Measurements from ENCODE around the gene WDR43. TPM values are rescaled to one million over a fixed set of nuclear protein-coding genes. Genes with fewer than 3 reads are reported as not detected.

Gene WDR43
- total RNA-seq, 6 experiments from 2014 or later, result 67.8 to 81.1 (median 71.4) TPM

DNA sequence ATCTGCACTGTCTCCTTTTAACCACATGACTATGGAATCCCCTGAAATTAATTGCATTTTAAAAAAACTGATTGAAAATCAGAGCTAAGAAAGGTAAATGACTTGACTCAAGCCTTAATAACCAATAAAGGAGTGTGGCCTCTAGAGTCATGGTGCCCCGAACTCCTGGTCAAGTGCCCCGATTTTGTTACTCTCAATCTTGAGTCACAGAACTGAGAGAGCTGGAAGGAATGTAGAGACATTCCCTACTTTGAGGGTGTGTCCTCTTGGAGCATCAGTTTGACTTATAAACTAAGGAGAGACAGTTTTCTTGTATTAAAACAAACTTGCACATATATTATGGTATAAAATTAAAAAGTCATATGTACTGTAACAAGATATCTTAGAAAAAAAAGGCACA is 2.4 kb downstream of the WDR43 start:
- TF ChIP-seq, protein P1, sequence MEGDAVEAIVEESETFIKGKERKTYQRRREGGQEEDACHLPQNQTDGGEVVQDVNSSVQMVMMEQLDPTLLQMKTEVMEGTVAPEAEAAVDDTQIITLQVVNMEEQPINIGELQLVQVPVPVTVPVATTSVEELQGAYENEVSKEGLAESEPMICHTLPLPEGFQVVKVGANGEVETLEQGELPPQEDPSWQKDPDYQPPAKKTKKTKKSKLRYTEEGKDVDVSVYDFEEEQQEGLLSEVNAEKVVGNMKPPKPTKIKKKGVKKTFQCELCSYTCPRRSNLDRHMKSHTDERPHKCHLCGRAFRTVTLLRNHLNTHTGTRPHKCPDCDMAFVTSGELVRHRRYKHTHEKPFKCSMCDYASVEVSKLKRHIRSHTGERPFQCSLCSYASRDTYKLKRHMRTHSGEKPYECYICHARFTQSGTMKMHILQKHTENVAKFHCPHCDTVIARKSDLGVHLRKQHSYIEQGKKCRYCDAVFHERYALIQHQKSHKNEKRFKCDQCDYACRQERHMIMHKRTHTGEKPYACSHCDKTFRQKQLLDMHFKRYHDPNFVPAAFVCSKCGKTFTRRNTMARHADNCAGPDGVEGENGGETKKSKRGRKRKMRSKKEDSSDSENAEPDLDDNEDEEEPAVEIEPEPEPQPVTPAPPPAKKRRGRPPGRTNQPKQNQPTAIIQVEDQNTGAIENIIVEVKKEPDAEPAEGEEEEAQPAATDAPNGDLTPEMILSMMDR (IDR thresholded peaks at IDR 0.05), result peak; percentile 12; the same call in 1 of the 2 replicates
- H3K27me3 Mint-ChIP-seq (ENCODE audit: insufficient read depth), result no peaks in the 10 kb centered on the region; the same call in 1 of the 2 replicates
- H3K36me3 Mint-ChIP-seq (ENCODE audit: low read depth), result peaks cover 8% of the 10 kb centered on the region
- no peaks in the 10 kb centered on the region for H3K9me3 Mint-ChIP-seq
- DNase-seq, result peak; percentile 48
- H3K4me3 Mint-ChIP-seq, result peak overlapping the region; percentile 98
- peaks cover 61% of the 10 kb centered on the region for H3K4me1 Mint-ChIP-seq (ENCODE audit: low read depth)
- peak overlapping the region; percentile 54 for H3K27ac Mint-ChIP-seq

DNA sequence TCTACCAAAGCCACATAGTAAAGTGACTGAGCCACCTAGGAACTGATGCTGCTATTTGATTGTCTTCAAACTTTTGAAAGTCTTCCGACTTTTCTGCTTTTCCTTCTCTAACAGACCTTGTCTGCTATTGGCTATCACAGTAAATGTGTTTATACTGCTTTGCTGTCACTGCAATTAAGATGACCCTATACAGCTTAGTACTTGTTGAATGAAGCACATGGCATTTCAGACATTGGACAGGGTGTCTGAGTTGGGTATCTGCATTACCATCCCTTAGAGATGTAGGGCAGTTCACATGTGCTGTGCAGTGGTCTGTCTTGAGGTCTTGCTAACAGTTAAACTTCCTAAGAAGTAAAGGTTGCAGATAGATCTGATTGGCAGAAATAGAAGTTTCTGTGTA is 3.6 kb downstream of the WDR43 start:
- DNase-seq, result no peak
- H3K36me3 Mint-ChIP-seq (ENCODE audit: low read depth), result peaks cover 17% of the 10 kb centered on the region
- H3K27me3 Mint-ChIP-seq (ENCODE audit: insufficient read depth), result no peaks in the 10 kb centered on the region; the same call in 1 of the 2 replicates
- H3K4me3 Mint-ChIP-seq, result peak overlapping the region; percentile 18
- TF ChIP-seq, protein P1 (IDR thresholded peaks at IDR 0.05), result no peak
- peaks cover 70% of the 10 kb centered on the region for H3K4me1 Mint-ChIP-seq (ENCODE audit: low read depth)
- no peaks in the 10 kb centered on the region for H3K9me3 Mint-ChIP-seq
- H3K27ac Mint-ChIP-seq, result no peak overlapping the region

DNA sequence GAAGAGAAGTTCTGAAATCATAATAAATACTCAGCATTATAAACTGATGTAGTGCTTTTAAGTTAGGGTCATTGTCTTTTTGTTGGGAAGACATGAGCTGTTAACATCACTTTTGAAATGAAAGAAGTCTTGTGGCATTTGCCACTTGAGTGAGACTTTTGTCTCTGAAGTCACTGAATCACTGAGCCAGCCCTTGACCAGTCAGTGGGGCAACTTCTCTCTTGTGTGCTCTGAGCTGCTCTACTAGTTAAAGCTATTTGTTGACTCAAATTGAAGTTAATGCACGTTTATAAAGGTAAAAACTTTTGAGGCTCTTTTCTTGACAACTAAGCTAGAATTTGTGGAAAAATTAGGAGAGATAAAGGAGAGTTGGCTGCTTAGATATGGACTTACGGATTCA is 6.7 kb downstream of the WDR43 start:
- TF ChIP-seq, protein P1 (IDR thresholded peaks at IDR 0.05), result no peak
- Mint-ChIP-seq H3K27me3 (ENCODE audit: insufficient read depth) (peaks cover 2% of the 10 kb centered on the region; the same call in 1 of the 2 replicates), H3K9me3 (no peaks in the 10 kb centered on the region), H3K4me1 (ENCODE audit: low read depth) (peaks cover 91% of the 10 kb centered on the region), H3K36me3 (ENCODE audit: low read depth) (peaks cover 20% of the 10 kb centered on the region), H3K27ac (0 out of 2 replicates have a peak overlapping the region, but pooled peaks have one; percentile 36), H3K4me3 (no peak overlapping the region)
- DNase-seq, result no peak

DNA sequence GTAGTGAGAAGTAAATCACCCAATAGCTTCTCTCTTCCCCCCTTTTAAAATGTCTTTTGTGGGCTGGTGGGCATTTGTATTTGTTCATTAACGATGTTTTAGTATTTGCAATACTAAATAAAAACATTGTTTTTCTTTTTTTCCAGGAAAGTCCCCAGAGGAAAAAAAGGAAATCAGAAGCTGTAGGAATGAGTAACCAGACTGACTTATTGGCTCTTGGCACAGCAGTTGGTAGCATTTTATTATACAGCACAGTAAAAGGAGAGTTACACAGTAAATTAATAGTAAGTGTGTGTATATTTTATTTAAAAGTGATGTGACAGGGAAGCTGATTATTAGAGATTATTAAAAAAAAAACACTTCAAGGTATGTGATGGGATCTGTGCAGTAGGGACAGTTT is 7.4 kb downstream of the WDR43 start:
- peaks cover 91% of the 10 kb centered on the region for H3K4me1 Mint-ChIP-seq (ENCODE audit: low read depth)
- no peak for DNase-seq
- H3K27me3 Mint-ChIP-seq (ENCODE audit: insufficient read depth), result peaks cover 5% of the 10 kb centered on the region
- no peaks in the 10 kb centered on the region for H3K9me3 Mint-ChIP-seq
- TF ChIP-seq, protein P1 (IDR thresholded peaks at IDR 0.05), result no peak
- no peak overlapping the region for H3K4me3 Mint-ChIP-seq
- H3K36me3 Mint-ChIP-seq (ENCODE audit: low read depth), result peaks cover 26% of the 10 kb centered on the region
- H3K27ac Mint-ChIP-seq, result no peak overlapping the region

DNA sequence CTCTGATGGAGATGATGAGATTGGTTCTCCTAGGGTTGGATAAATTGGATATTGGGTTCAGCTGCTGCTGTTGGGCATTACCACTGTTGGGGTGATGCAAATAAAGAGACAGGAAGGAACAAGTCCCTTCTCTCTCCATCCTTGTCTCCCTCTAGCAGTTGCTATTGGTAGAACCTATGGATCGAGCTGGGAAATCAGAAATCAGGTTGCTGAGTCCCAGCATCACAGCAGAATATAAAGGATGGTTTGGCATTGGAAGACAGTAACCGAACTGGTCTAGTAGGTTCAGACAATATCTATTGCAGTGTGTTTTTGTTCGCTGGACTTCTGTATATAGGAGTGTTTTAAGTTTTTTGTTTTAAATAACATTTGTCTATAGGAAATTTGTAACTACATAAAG is 8.1 kb downstream of the WDR43 start:
- H3K4me1 Mint-ChIP-seq (ENCODE audit: low read depth), result peaks cover 85% of the 10 kb centered on the region
- H3K27ac Mint-ChIP-seq, result no peak overlapping the region
- H3K27me3 Mint-ChIP-seq (ENCODE audit: insufficient read depth), result peaks cover 7% of the 10 kb centered on the region

More for the DNA sequence above, 8.1 kb downstream of the WDR43 start:
- H3K36me3 Mint-ChIP-seq (ENCODE audit: low read depth), result peaks cover 34% of the 10 kb centered on the region
- no peaks in the 10 kb centered on the region for H3K9me3 Mint-ChIP-seq
- TF ChIP-seq, protein P1 (IDR thresholded peaks at IDR 0.05), result no peak
- no peak overlapping the region for H3K4me3 Mint-ChIP-seq
- no peak for DNase-seq
